Keratinocyte (primary cell): ENCODE measurements around the gene UNC5A. TPM values are rescaled to one million over a fixed set of nuclear protein-coding genes. Genes with fewer than 3 reads are reported as not detected.

Experiments
- DNase-seq: peaks from one replicate; pipeline ENCODE4 v3.0.0-alpha.2; 2011; ENCODE audit warnings: low read depth, missing footprints, low spot score
- FAIRE-seq: peaks from 2 replicates; lab custom pipeline; 2011; peaks lifted over from hg19 to GRCh38; lab: Jason Lieb, UNC
- H2AFZ ChIP-seq: 2 replicates; pipeline ENCODE4 v1.6.0; 2012; ENCODE audit warnings: low read length, control low read depth, inconsistent platforms; ENCODE audit not compliant: control insufficient read depth
- H3K27ac ChIP-seq: 2 replicates; pipeline ENCODE4 v1.5.1; 2011; ENCODE audit warnings: low read length; ENCODE audit not compliant: control insufficient read depth, insufficient read depth
- H3K27me3 ChIP-seq: 3 replicates; pipeline ENCODE4 v1.6.0; 2011; ENCODE audit warnings: low read length; ENCODE audit not compliant: control insufficient read depth, insufficient read depth; ENCODE audit errors: extremely low read depth
- H3K36me3 ChIP-seq, 2 experiments: 2 replicates in 1 of 2; 3 replicates in 1 of 2; pipeline ENCODE4 v1.5.1; 2011; ENCODE audit warnings: low read length in 2 of 2, mild to moderate bottlenecking in 1 of 2; ENCODE audit not compliant: control insufficient read depth in 2 of 2, insufficient read depth in 2 of 2; ENCODE audit errors: extremely low read depth in 1 of 2
- H3K4me1 ChIP-seq: 3 replicates; pipeline ENCODE4 v1.5.1; 2011; ENCODE audit warnings: low read length; ENCODE audit not compliant: control insufficient read depth, insufficient read depth; ENCODE audit errors: extremely low read depth
- H3K4me2 ChIP-seq: 3 replicates; pipeline ENCODE4 v1.6.0; 2011; ENCODE audit warnings: low read depth, low read length; ENCODE audit not compliant: control insufficient read depth, insufficient read depth; ENCODE audit errors: extremely low read depth
- H3K4me3 ChIP-seq, 3 experiments: fragments of 200-600 bp in 1 of 3; sonication (generic) in 1 of 3; 2 replicates in 2 of 3; 3 replicates in 1 of 3; pipeline ENCODE4 v1.5.1; 2011 to 2016; ENCODE audit warnings: low read length in 3 of 3, mild to moderate bottlenecking in 3 of 3, control low read depth in 2 of 3, inconsistent platforms in 1 of 3, low read depth in 1 of 3, mixed read lengths in 1 of 3, mixed run types in 1 of 3, moderate library complexity in 1 of 3; ENCODE audit not compliant: control insufficient read depth in 2 of 3, insufficient read depth in 2 of 3; ENCODE audit errors: extremely low read depth in 1 of 3
- H3K79me2 ChIP-seq: 2 replicates; pipeline ENCODE4 v1.6.0; 2012; ENCODE audit warnings: low read length; ENCODE audit not compliant: control insufficient read depth, insufficient read depth
- H3K9ac ChIP-seq: 3 replicates; pipeline ENCODE4 v1.6.0; 2011; ENCODE audit warnings: low read length; ENCODE audit not compliant: control insufficient read depth, insufficient read depth; ENCODE audit errors: extremely low read depth
- H3K9me1 ChIP-seq: 3 replicates; pipeline ENCODE4 v1.6.0; 2011; ENCODE audit warnings: low read length; ENCODE audit not compliant: control insufficient read depth, insufficient read depth; ENCODE audit errors: extremely low read depth
- H3K9me3 ChIP-seq: 2 replicates; pipeline ENCODE4 v1.5.1; 2012; ENCODE audit warnings: low read depth, low read length; ENCODE audit not compliant: control insufficient read depth
- H4K20me1 ChIP-seq: 3 replicates; pipeline ENCODE4 v1.6.0; 2011; ENCODE audit warnings: low read length; ENCODE audit not compliant: control insufficient read depth, insufficient read depth; ENCODE audit errors: extremely low read depth
- CTCF ChIP-seq, 3 experiments: IDR thresholded peaks in 1 of 3; conservative IDR thresholded peaks in 1 of 3; optimal IDR thresholded peaks in 1 of 3; 2 replicates in 2 of 3; 3 replicates in 1 of 3; pipeline versions ENCODE3 to v1.5.1; 2011; ENCODE audit warnings: low read length in 3 of 3, mild to moderate bottlenecking in 3 of 3, moderate library complexity in 2 of 3, control low read depth in 1 of 3, inconsistent platforms in 1 of 3; ENCODE audit not compliant: insufficient read depth in 2 of 3; ENCODE audit errors: extremely low read depth in 1 of 3
- EZH2 ChIP-seq: IDR thresholded peaks from one replicate; pipeline ENCODE4 v1.6.1; 2012; ENCODE audit warnings: inconsistent platforms, mild to moderate bottlenecking, low read length, moderate library complexity
- dilution Hi-C: fragments of 300-500 bp; cut with MboI; formaldehyde crosslinking; loops from one replicate; pipeline ENCODE4 v1.7.0; 2020; ENCODE audit warnings: low sequenced_read_pairs; ENCODE audit not compliant: extremely low pct_ligation_motif_present
- polyA plus RNA-seq, 5 experiments: library from polyadenylated mRNA; depleted of rRNA in 3 of 5; stranded (reverse) in 3 of 5; stranded (forward) in 1 of 5; unstranded in 1 of 5; fragments of >200 nt; gene quantifications; 1 replicate in 1 of 5; 2 replicates in 3 of 5; 3 replicates in 1 of 5; pipeline versions ENCODE4 v1.2.1 to v1.2.3, GENCODE V29; 2011 to 2012; ENCODE audit warnings: missing spikeins in 2 of 5, low read depth in 1 of 5, low replicate concordance in 1 of 5

UNC5A gene
- polyA plus RNA-seq, 1 donor (not counting 4 experiments of a cell fraction or from before 2014, with no cell fraction given), result not detected

DNA sequence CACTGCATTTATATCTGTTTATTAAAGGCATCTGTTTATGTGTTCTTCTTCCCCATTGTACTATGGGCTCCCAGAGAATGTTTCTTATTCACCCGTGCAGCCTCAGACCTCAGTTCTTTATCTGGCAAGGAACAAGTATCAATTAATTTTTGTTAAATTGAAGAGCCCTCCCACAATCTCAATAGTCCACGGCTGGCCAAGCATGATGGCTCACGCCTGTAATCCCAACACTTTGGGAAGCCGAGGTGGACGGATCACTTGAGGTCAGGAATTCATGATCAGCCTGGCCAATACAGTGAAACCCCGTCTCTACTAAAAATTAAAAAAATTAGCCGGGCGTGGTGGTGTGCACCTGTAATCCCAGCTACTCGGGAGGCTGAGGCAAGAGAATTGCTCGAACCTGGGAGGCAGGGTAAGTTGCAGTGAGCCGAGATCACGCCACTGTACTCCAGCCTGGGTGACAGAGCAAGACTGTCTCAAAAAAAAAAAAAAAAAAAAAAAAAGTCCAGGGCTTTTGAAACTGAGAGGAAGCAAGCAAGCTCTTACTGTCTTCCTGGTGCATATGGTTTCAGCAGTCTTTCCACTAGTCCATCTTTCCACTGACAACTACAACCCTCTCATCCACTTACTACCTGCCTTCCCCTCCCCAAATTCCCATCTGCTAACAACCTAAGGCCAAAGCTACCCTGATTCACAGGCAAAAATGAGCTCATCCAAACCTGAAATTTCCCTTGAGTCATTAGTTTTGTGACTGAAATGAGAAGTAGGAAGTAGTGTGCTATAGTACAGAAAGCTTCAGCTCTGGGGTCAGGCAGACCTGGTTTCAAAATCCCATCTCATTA is 91.1 kb downstream of the UNC5A start:
- no peaks in the 10 kb centered on the region for H3K4me1 ChIP-seq
- H3K27ac ChIP-seq, result no peak overlapping the region
- H3K9me3 ChIP-seq, result no peaks in the 10 kb centered on the region
- DNase-seq, result no peak
- no peaks in the 10 kb centered on the region for H4K20me1 ChIP-seq
- peaks cover 7 to 23% of the 10 kb centered on the region in 2 experiments for H3K36me3 ChIP-seq
- TF ChIP-seq EZH2, result no peak
- dilution Hi-C loops, result no loop called here
- H3K9ac ChIP-seq, result no peak overlapping the region
- no peak for FAIRE-seq
- H3K4me3 ChIP-seq, result no peak overlapping the region
- H3K27me3 ChIP-seq, result no peaks in the 10 kb centered on the region
- H3K9me1 ChIP-seq, result no peaks in the 10 kb centered on the region
- H2AFZ ChIP-seq, result no peak overlapping the region
- no peaks in the 10 kb centered on the region for H3K79me2 ChIP-seq
- no peak overlapping the region for H3K4me2 ChIP-seq

- peaks cover 10 to 28% of the 10 kb centered on the region in 2 experiments for H3K36me3 ChIP-seq
These were observed 91.9 kb downstream of the UNC5A start for GRCh38 chr5:176902102-176902814.

More at GRCh38 chr5:176902102-176902814, 91.9 kb downstream of the UNC5A start:
- FAIRE-seq (no peak), DNase-seq (no peak)
- Histone ChIP-seq H3K9ac (no peak overlapping the region), H3K27me3 (no peaks in the 10 kb centered on the region), H4K20me1 (no peaks in the 10 kb centered on the region), H3K79me2 (no peaks in the 10 kb centered on the region), H3K4me3 (no peak overlapping the region), H2AFZ (no peak overlapping the region), H3K9me3 (no peaks in the 10 kb centered on the region), H3K4me2 (no peak overlapping the region), H3K27ac (no peak overlapping the region), H3K4me1 (no peaks in the 10 kb centered on the region), H3K9me1 (no peaks in the 10 kb centered on the region)
- TF ChIP-seq EZH2, result no peak
- no peak for TF ChIP-seq CTCF (optimal IDR thresholded peaks at IDR 0.05 in 1 of 3, IDR thresholded peaks at IDR 0.05 in 1 of 3, conservative IDR thresholded peaks at IDR 0.05 in 1 of 3; ENCODE audit: extremely low read depth in 1 of 3, insufficient read depth in 2 of 3, low read length in 3 of 3)
- dilution Hi-C loops, result no loop called here
